Upper lobe of right lung (tissue), 1 donor: ENCODE results near the gene KRTCAP2. TPM values are rescaled to one million over a fixed set of nuclear protein-coding genes. Genes with fewer than 3 reads are reported as not detected.

Experiments
- ATAC-seq: fragments of 200-7000 bp; cut with Tn5 transposase; one replicate; pipeline ENCODE4 v1.9.1; 2020; ENCODE audit warnings: mild to moderate bottlenecking, moderate library complexity
- DNase-seq: peaks from one replicate; pipeline ENCODE4 v3.0.0-alpha.2; 2020
- H3K27ac ChIP-seq: fragments of 200-600 bp; one replicate; pipeline ENCODE4 v1.8.0; 2022
- H3K27me3 ChIP-seq: fragments of 200-600 bp; one replicate; pipeline ENCODE4 v1.8.0; 2022; ENCODE audit warnings: mild to moderate bottlenecking
- H3K36me3 ChIP-seq: fragments of 200-600 bp; one replicate; pipeline ENCODE4 v1.8.0; 2022
- H3K4me1 ChIP-seq: fragments of 200-600 bp; one replicate; pipeline ENCODE4 v1.8.0; 2022
- H3K4me3 ChIP-seq: fragments of 200-600 bp; one replicate; pipeline ENCODE4 v1.8.0; 2022; ENCODE audit warnings: mild to moderate bottlenecking
- H3K9me3 ChIP-seq: fragments of 200-600 bp; one replicate; pipeline ENCODE4 v1.8.0; 2022
- CTCF ChIP-seq: fragments of 200-600 bp; IDR thresholded peaks from one replicate; pipeline ENCODE4 v1.8.0; 2022; ENCODE audit warnings: antibody characterized with exemption
- intact Hi-C: fragments of 100-400 bp; cut with DNase I; formaldehyde crosslinking; loops from one replicate; pipeline ENCODE4 v1.11.0; 2022
- total RNA-seq: library from RNA; stranded (reverse); fragmentation: NEBNext Ultra II Directional; extraction: Animal tissue kit (Norgen Biotek cat#: 25700); gene quantifications from one replicate; pipeline ENCODE4 v1.2.1, GENCODE V29; 2021
- donor health status: DM: no; HTN: yes; CAD: no; lungs with severe emphysema.

Gene KRTCAP2
- total RNA-seq, 1 donor from 2014 or later = 130 TPM

DNA sequence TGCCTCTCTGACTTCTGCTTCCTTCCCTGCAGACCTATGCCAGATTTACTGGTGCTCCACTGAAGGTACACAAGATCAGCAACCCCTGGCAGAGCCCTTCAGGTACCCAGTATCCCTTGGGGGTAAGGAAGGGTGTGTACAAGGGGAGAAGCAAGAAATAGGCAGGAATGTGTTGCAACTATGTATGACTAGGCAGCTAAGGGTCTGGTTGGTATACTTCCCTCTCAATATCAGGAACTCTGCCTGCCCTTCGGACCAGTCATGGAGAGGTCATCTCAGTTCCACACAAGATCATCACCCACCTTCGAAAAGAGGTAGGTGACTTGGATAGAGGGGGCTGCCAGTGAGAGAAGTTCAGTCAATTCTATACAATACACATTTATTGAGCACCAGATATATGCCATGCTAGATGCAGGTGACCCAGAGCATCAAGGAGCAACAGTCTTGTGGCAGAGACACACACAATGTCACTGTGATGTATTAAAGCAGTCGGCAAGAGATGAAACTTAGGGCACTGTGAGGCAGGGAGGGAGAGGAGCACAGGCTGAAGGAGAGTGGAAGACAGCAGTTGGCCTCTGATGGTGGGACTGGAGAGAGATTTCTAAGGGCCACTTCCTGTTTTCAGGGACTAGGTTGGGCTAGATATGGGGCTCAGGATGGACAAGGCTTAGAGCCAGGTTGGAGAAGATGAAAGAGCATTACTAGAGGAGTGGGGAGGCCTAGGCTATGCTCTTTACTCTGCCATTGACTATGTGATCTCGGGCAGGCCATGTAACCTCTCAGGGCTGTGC, 37.4 kb upstream of the KRTCAP2 start:
- Histone ChIP-seq H3K4me3 (no peak overlapping the region), H3K4me1 (peaks cover 28% of the 10 kb centered on the region), H3K9me3 (no peaks in the 10 kb centered on the region), H3K27ac (peak overlapping the region; percentile 100), H3K27me3 (no peaks in the 10 kb centered on the region), H3K36me3 (no peaks in the 10 kb centered on the region)
- ATAC-seq (peak; percentile 4), DNase-seq (no peak)
- TF ChIP-seq CTCF = no peak
- intact Hi-C loops = no loop called here

- Histone ChIP-seq H3K27me3 (no peaks in the 10 kb centered on the region), H3K27ac (peak overlapping the region; percentile 100), H3K9me3 (no peaks in the 10 kb centered on the region), H3K4me3 (peak overlapping the region; percentile 90), H3K4me1 (peaks cover 28% of the 10 kb centered on the region), H3K36me3 (no peaks in the 10 kb centered on the region)
- intact Hi-C loops = no loop called here
- ATAC-seq (no peak), DNase-seq (no peak)
- no peak for TF ChIP-seq CTCF
These were observed 36.2 kb upstream of the KRTCAP2 start for GRCh38 chr1:155209312-155209721.

DNA sequence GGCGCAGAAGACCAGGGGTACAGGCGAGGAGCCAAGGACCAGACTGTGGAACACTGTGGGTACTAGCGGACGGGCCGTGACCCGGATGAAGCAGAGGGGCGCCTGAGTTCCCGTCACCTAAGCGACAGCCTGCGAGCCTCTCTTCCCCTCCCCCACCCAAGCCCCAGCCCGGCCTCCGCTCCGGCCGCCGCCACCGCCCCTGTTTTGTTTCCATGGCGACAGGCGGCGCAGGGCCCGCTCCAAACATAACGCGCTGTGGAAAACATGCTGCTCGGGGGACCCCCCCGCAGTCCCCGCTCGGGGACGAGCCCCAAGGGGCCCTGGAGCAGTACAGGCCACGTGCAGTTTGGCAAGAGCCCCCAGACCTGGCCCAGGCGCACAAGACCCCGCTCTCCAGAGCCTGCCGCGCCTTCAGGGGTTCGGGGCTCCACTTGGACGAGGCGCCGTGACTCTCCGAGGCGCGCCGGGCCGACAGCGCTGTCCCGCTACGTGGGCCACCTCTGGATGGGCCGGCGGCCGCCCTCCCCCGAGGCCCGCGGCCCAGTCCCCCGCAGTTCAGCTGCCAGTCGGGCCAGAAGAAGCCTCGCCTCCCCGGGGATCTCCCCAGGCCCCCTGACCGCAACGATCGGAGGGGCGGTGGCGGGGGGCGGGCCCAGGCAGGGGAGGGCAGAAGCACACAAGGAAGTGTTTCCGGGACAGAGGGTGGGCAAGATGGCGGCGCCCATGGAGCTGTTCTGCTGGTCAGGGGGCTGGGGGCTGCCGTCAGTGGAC, 35.6 kb upstream of the KRTCAP2 start, which contains the start of gene MTX1:
Gene MTX1, plus strand, starts transcription at position 155 of the 771 bp plus-strand sequence. Its CDS starts 110 bp downstream, at position 265.
- intact Hi-C loops = no loop called here

GRCh38 chr1:155207806-155208540, 34.9 kb upstream of the KRTCAP2 start, which contains the start of gene THBS3:
TSS of gene THBS3 (minus strand) at chr1:155207897. CDS start at chr1:155207876, 21 bp downstream.
- H3K36me3 ChIP-seq = no peaks in the 10 kb centered on the region
- ATAC-seq (no peak), DNase-seq (no peak)
- no peaks in the 10 kb centered on the region for H3K9me3 ChIP-seq
- no peaks in the 10 kb centered on the region for H3K27me3 ChIP-seq
- H3K4me1 ChIP-seq = peaks cover 28% of the 10 kb centered on the region
- intact Hi-C loops = no loop called here
- H3K4me3 ChIP-seq = peak within 1 kb of the TSS; percentile 90
- peak within 1 kb of the TSS; percentile 100 for H3K27ac ChIP-seq
- TF ChIP-seq CTCF = no peak

More for the DNA sequence above, 35.6 kb upstream of the KRTCAP2 start, which contains the start of gene MTX1:
- Histone ChIP-seq H3K9me3 (no peaks in the 10 kb centered on the region), H3K4me1 (peaks cover 28% of the 10 kb centered on the region), H3K27ac (peak within 1 kb of the TSS; percentile 100), H3K36me3 (no peaks in the 10 kb centered on the region), H3K27me3 (no peaks in the 10 kb centered on the region), H3K4me3 (peak within 1 kb of the TSS; percentile 90)
- ATAC-seq (peak; percentile 88), DNase-seq (peak; percentile 94)
- TF ChIP-seq CTCF = no peak
